HCT116 (cell line): ENCODE measurements around the gene DAAM2. TPM values are rescaled to one million over a fixed set of nuclear protein-coding genes. Genes with fewer than 3 reads are reported as not detected.

Experiments used
- ATAC-seq: fragments of 200-7000 bp; cut with Tn5 transposase; 2 replicates; pipeline ENCODE4 v1.9.1; 2020; ENCODE audit warnings: mild to moderate bottlenecking, moderate library complexity
- BruUV-seq: library from RNA; stranded (reverse); fragments of 400-500 nt; replicated peaks from 2 replicates; lab custom pipeline; 2021; lab: Mats Ljungman, UMichigan
- CTCF ChIA-PET: fragments of 300-600 bp; sonication (Branson Sonifier 250); formaldehyde crosslinking; loops from one replicate; lab custom pipeline; 2021; ENCODE audit warnings: antibody characterized with exemption; lab: Charles Lee
- POLR2A ChIA-PET: fragments of 300-600, 350-600 bp; sonication (Branson Sonifier 250); formaldehyde crosslinking; loops from one replicate; lab custom pipeline; 2021; ENCODE audit warnings: antibody characterized with exemption; lab: Charles Lee
- RAD21 ChIA-PET, 2 experiments: fragments of 300-600 bp; sonication (Branson Sonifier 250); formaldehyde crosslinking; loops; one replicate each; lab custom pipeline; 2023; ENCODE audit warnings: low total read pairs in 2 of 2; ENCODE audit not compliant: uncharacterized antibody in 2 of 2, unreplicated experiment in 2 of 2, low non-redundant PET in 1 of 2; lab: Charles Lee
- DNase-seq: peaks from one replicate; pipeline ENCODE4 v3.0.0-alpha.2; 2010; ENCODE audit warnings: low read depth, low spot score
- H2AFZ ChIP-seq: fragments of 200-600 bp; shearing (Covaris generic), sonication (generic); 2 replicates; pipeline ENCODE4 v1.6.1; 2017; ENCODE audit warnings: low read depth, mixed run types, mixed read lengths, antibody characterized with exemption, low read length; ENCODE audit not compliant: poor library complexity, severe bottlenecking
- H3K27ac ChIP-seq: 2 replicates; pipeline ENCODE4 v1.5.1; 2012; ENCODE audit warnings: low read depth, low read length
- H3K27me3 ChIP-seq: fragments of 200-600 bp; sonication (generic); 2 replicates; pipeline ENCODE4 v1.6.1; 2016; ENCODE audit warnings: mixed run types, low read length, mixed read lengths; ENCODE audit not compliant: insufficient read depth
- H3K36me3 ChIP-seq, 2 experiments: fragments of 200-500 bp in 1 of 2; fragments of 200-600 bp in 1 of 2; sonication (Bioruptor generic) in 1 of 2; sonication (generic) in 1 of 2; 2 replicates each; pipeline versions ENCODE4 v1.5.1 to v1.6.1; 2014 to 2016; ENCODE audit warnings: low read length in 2 of 2, inconsistent platforms in 1 of 2, mixed read lengths in 1 of 2, mixed run types in 1 of 2; ENCODE audit not compliant: insufficient read depth in 2 of 2, control insufficient read depth in 1 of 2
- H3K4me1 ChIP-seq, 2 experiments: fragments of 200-600 bp in 1 of 2; sonication (generic) in 1 of 2; 2 replicates each; pipeline versions ENCODE4 v1.5.1 to v1.6.1; 2012 to 2017; ENCODE audit warnings: low read length in 2 of 2, inconsistent platforms in 1 of 2, mild to moderate bottlenecking in 1 of 2, mixed read lengths in 1 of 2, mixed run types in 1 of 2, moderate library complexity in 1 of 2; ENCODE audit not compliant: insufficient read depth in 2 of 2, control insufficient read depth in 1 of 2
- H3K4me2 ChIP-seq: fragments of 200-600 bp; sonication (generic); 2 replicates; pipeline ENCODE4 v1.6.1; 2017; ENCODE audit warnings: mixed run types, low read length, mixed read lengths
- H3K4me3 ChIP-seq, 2 experiments: fragments of 200-600 bp in 1 of 2; sonication (generic) in 1 of 2; replicated peaks in 1 of 2; 2 replicates each; pipeline ENCODE4 v1.5.1; 2011 to 2016; ENCODE audit warnings: low read length in 2 of 2, control low read depth in 1 of 2, low read depth in 1 of 2, mild to moderate bottlenecking in 1 of 2, mixed read lengths in 1 of 2, mixed run types in 1 of 2
- H3K79me2 ChIP-seq: fragments of 200-600 bp; sonication (generic); 2 replicates; pipeline ENCODE4 v1.6.1; 2017; ENCODE audit warnings: mild to moderate bottlenecking, mixed run types, low read length, moderate library complexity, mixed read lengths; ENCODE audit not compliant: insufficient read depth
- H3K9ac ChIP-seq: fragments of 200-600 bp; sonication (generic); 2 replicates; pipeline ENCODE4 v1.6.1; 2016; ENCODE audit warnings: low read length, mixed read lengths
- H3K9me2 ChIP-seq: fragments of 200-600 bp; sonication (generic), shearing (Covaris generic); 2 replicates; pipeline ENCODE4 v1.6.1; 2017; ENCODE audit warnings: mixed run types, mild to moderate bottlenecking, moderate library complexity; ENCODE audit not compliant: insufficient read depth
- H3K9me3 ChIP-seq, 2 experiments: fragments of 200-500 bp in 1 of 2; fragments of 200-600 bp in 1 of 2; sonication (Bioruptor generic) in 1 of 2; sonication (generic) in 1 of 2; 2 replicates each; pipeline ENCODE4 v1.6.1; 2014 to 2017; ENCODE audit warnings: low read length in 2 of 2, mixed read lengths in 2 of 2, inconsistent platforms in 1 of 2, low read depth in 1 of 2, mild to moderate bottlenecking in 1 of 2, mixed run types in 1 of 2, moderate library complexity in 1 of 2; ENCODE audit not compliant: control insufficient read depth in 1 of 2, insufficient read depth in 1 of 2
- H4K20me1 ChIP-seq: fragments of 200-600 bp; sonication (generic), shearing (Covaris generic); 2 replicates; pipeline ENCODE4 v1.6.1; 2017; ENCODE audit warnings: mixed run types, mild to moderate bottlenecking, moderate library complexity; ENCODE audit not compliant: insufficient read depth
- CBX3 ChIP-seq: IDR thresholded peaks from 2 replicates; pipeline ENCODE4 v1.6.1; 2012; ENCODE audit warnings: low read depth
- CEBPB ChIP-seq: IDR thresholded peaks from 2 replicates; pipeline ENCODE4 v1.6.1; 2012; ENCODE audit warnings: low read depth
- EGR1 ChIP-seq: IDR thresholded peaks from 2 replicates; pipeline ENCODE4 v1.6.1; 2012; ENCODE audit warnings: low read depth
- EZH2 ChIP-seq: fragments of 200-600 bp; sonication (generic); IDR thresholded peaks from 2 replicates; pipeline ENCODE4 v1.6.1; 2017; ENCODE audit warnings: antibody characterized with exemption, mixed run types
- FOSL1 ChIP-seq: IDR thresholded peaks from 2 replicates; pipeline ENCODE4 v1.6.1; 2012; ENCODE audit warnings: low read depth
- JUND ChIP-seq: IDR thresholded peaks from 2 replicates; pipeline ENCODE4 v1.6.1; 2012
- POLR2A ChIP-seq: IDR thresholded peaks from 2 replicates; pipeline ENCODE4 v1.7.0; 2011; ENCODE audit warnings: borderline replicate concordance; ENCODE audit not compliant: insufficient read depth, insufficient read length; ENCODE audit errors: extremely low read depth
- POLR2AphosphoS5 ChIP-seq: IDR thresholded peaks from 2 replicates; pipeline ENCODE4 v1.6.1; 2011; ENCODE audit warnings: mild to moderate bottlenecking, low read depth, low read length, moderate library complexity
- SIN3A ChIP-seq: IDR thresholded peaks from 2 replicates; pipeline ENCODE4 v1.6.1; 2012; ENCODE audit warnings: low read depth
- SP1 ChIP-seq: IDR thresholded peaks from 2 replicates; pipeline ENCODE4 v1.6.1; 2012; ENCODE audit warnings: low read depth
- SRF ChIP-seq: IDR thresholded peaks from 2 replicates; pipeline ENCODE4 v1.6.1; 2012; ENCODE audit warnings: low read depth
- YY1 ChIP-seq: IDR thresholded peaks from 2 replicates; pipeline ENCODE4 v1.6.1; 2011; ENCODE audit warnings: low read length, low read depth, moderate library complexity, mild to moderate bottlenecking; ENCODE audit not compliant: insufficient replicate concordance; ENCODE audit errors: extremely low read depth
- ZBTB33 ChIP-seq: IDR thresholded peaks from 2 replicates; pipeline ENCODE4 v1.6.1; 2011; ENCODE audit warnings: mild to moderate bottlenecking, low read length, moderate library complexity; ENCODE audit not compliant: insufficient replicate concordance; ENCODE audit errors: extremely low read depth
- ZFX ChIP-seq: fragments of 450-650 bp; IDR thresholded peaks from 2 replicates; pipeline ENCODE4 v1.6.1; 2017
- intact Hi-C: fragments of 100-400 bp; cut with micrococcal nuclease; formaldehyde crosslinking; loops from 2 replicates; pipeline ENCODE4 v1.10.0; 2022
- total RNA-seq: library from RNA; stranded (reverse); gene quantifications from one replicate; pipeline ENCODE4 v1.2.1, GENCODE V29; 2021; ENCODE audit not compliant: unreplicated experiment
- TF ChIP-seq, protein P1 (sequence below): IDR thresholded peaks from 2 replicates; pipeline ENCODE4 v1.6.1; 2012
- TF ChIP-seq, protein P2 (sequence below): IDR thresholded peaks from 2 replicates; pipeline ENCODE4 v1.6.1; 2012; ENCODE audit warnings: low read depth
- TF ChIP-seq, protein P3 (sequence below): IDR thresholded peaks from 2 replicates; pipeline ENCODE4 v1.6.1; 2012
- TF ChIP-seq, protein P4 (sequence below), 3 experiments: fragments of 200-600 bp in 1 of 3; sonication (generic) in 1 of 3; IDR thresholded peaks in 2 of 3; conservative IDR thresholded peaks in 1 of 3; 2 replicates each; pipeline ENCODE4 v1.5.1; 2012 to 2017; ENCODE audit warnings: low read depth in 2 of 3, low read length in 2 of 3, antibody characterized with exemption in 1 of 3, borderline replicate concordance in 1 of 3, control low read depth in 1 of 3, mild to moderate bottlenecking in 1 of 3, mixed read lengths in 1 of 3, mixed run types in 1 of 3, moderate library complexity in 1 of 3; ENCODE audit not compliant: insufficient read depth in 1 of 3

Gene DAAM2
- total RNA-seq, 1 experiment from 2014 or later = not detected

- H3K9me2 ChIP-seq = no peaks in the 10 kb centered on the region
- TF ChIP-seq, protein P1, sequence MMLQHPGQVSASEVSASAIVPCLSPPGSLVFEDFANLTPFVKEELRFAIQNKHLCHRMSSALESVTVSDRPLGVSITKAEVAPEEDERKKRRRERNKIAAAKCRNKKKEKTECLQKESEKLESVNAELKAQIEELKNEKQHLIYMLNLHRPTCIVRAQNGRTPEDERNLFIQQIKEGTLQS = no peak
- TF ChIP-seq ZBTB33 (no peak), JUND (no peak), EZH2 (no peak), CEBPB (no peak), FOSL1 (no peak), ZFX (no peak), POLR2AphosphoS5 (no peak), CBX3 (no peak), SP1 (no peak), YY1 (no peak), EGR1 (no peak), SRF (no peak), SIN3A (no peak), POLR2A (no peak)
- TF ChIP-seq, protein P2, sequence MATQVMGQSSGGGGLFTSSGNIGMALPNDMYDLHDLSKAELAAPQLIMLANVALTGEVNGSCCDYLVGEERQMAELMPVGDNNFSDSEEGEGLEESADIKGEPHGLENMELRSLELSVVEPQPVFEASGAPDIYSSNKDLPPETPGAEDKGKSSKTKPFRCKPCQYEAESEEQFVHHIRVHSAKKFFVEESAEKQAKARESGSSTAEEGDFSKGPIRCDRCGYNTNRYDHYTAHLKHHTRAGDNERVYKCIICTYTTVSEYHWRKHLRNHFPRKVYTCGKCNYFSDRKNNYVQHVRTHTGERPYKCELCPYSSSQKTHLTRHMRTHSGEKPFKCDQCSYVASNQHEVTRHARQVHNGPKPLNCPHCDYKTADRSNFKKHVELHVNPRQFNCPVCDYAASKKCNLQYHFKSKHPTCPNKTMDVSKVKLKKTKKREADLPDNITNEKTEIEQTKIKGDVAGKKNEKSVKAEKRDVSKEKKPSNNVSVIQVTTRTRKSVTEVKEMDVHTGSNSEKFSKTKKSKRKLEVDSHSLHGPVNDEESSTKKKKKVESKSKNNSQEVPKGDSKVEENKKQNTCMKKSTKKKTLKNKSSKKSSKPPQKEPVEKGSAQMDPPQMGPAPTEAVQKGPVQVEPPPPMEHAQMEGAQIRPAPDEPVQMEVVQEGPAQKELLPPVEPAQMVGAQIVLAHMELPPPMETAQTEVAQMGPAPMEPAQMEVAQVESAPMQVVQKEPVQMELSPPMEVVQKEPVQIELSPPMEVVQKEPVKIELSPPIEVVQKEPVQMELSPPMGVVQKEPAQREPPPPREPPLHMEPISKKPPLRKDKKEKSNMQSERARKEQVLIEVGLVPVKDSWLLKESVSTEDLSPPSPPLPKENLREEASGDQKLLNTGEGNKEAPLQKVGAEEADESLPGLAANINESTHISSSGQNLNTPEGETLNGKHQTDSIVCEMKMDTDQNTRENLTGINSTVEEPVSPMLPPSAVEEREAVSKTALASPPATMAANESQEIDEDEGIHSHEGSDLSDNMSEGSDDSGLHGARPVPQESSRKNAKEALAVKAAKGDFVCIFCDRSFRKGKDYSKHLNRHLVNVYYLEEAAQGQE = no peak
- TF ChIP-seq, protein P3, sequence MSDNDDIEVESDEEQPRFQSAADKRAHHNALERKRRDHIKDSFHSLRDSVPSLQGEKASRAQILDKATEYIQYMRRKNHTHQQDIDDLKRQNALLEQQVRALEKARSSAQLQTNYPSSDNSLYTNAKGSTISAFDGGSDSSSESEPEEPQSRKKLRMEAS = no peak
- TF ChIP-seq, protein P4, sequence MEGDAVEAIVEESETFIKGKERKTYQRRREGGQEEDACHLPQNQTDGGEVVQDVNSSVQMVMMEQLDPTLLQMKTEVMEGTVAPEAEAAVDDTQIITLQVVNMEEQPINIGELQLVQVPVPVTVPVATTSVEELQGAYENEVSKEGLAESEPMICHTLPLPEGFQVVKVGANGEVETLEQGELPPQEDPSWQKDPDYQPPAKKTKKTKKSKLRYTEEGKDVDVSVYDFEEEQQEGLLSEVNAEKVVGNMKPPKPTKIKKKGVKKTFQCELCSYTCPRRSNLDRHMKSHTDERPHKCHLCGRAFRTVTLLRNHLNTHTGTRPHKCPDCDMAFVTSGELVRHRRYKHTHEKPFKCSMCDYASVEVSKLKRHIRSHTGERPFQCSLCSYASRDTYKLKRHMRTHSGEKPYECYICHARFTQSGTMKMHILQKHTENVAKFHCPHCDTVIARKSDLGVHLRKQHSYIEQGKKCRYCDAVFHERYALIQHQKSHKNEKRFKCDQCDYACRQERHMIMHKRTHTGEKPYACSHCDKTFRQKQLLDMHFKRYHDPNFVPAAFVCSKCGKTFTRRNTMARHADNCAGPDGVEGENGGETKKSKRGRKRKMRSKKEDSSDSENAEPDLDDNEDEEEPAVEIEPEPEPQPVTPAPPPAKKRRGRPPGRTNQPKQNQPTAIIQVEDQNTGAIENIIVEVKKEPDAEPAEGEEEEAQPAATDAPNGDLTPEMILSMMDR (IDR thresholded peaks at IDR 0.05 in 2 of 3, conservative IDR thresholded peaks at IDR 0.05 in 1 of 3; ENCODE audit: borderline replicate concordance in 1 of 3, insufficient read depth in 1 of 3, low read depth in 2 of 3, low read length in 2 of 3) = no peak
- TF ChIP-seq, all 23 proteins: peak for 0
- intact Hi-C loops = no loop called here
- RAD21 ChIA-PET = no interaction called here
- ATAC-seq (no peak), DNase-seq (no peak)
- H3K27ac ChIP-seq = no peak overlapping the region
- H2AFZ ChIP-seq = no peak overlapping the region
- CTCF ChIA-PET = no interaction called here
- H4K20me1 ChIP-seq = no peaks in the 10 kb centered on the region
- H3K36me3 ChIP-seq = no peaks in the 10 kb centered on the region
- no peak overlapping the region for H3K9ac ChIP-seq
- H3K4me2 ChIP-seq = no peak overlapping the region
- peaks cover 44% of the 10 kb centered on the region for H3K27me3 ChIP-seq
- POLR2A ChIA-PET = no interaction called here
- H3K9me3 ChIP-seq = no peaks in the 10 kb centered on the region
- H3K4me3 ChIP-seq = no peak overlapping the region
- H3K79me2 ChIP-seq = no peaks in the 10 kb centered on the region
- no peaks in the 10 kb centered on the region for H3K4me1 ChIP-seq
- BruUV-seq = no TSS peak
These were observed 1.3 kb downstream of the DAAM2 start for GRCh38 chr6:39793516-39793915.
